HCT116 (cell line): ENCODE measurements around the gene UPK2.

Experiments used
- CBX3 ChIP-seq: IDR thresholded peaks from 2 replicates; pipeline ENCODE4 v1.6.1; 2012; ENCODE audit warnings: low read depth
- CEBPB ChIP-seq: IDR thresholded peaks from 2 replicates; pipeline ENCODE4 v1.6.1; 2012; ENCODE audit warnings: low read depth
- EGR1 ChIP-seq: IDR thresholded peaks from 2 replicates; pipeline ENCODE4 v1.6.1; 2012; ENCODE audit warnings: low read depth
- EZH2 ChIP-seq: fragments of 200-600 bp; sonication (generic); IDR thresholded peaks from 2 replicates; pipeline ENCODE4 v1.6.1; 2017; ENCODE audit warnings: antibody characterized with exemption, mixed run types
- JUND ChIP-seq: IDR thresholded peaks from 2 replicates; pipeline ENCODE4 v1.6.1; 2012
- POLR2A ChIP-seq: IDR thresholded peaks from 2 replicates; pipeline ENCODE4 v1.7.0; 2011; ENCODE audit warnings: borderline replicate concordance; ENCODE audit not compliant: insufficient read depth, insufficient read length; ENCODE audit errors: extremely low read depth
- POLR2AphosphoS5 ChIP-seq: IDR thresholded peaks from 2 replicates; pipeline ENCODE4 v1.6.1; 2011; ENCODE audit warnings: mild to moderate bottlenecking, low read depth, low read length, moderate library complexity
- RAD21 ChIP-seq: IDR thresholded peaks from 2 replicates; pipeline ENCODE4 v1.6.1; 2012; ENCODE audit warnings: low read depth, mild to moderate bottlenecking
- SIN3A ChIP-seq: IDR thresholded peaks from 2 replicates; pipeline ENCODE4 v1.6.1; 2012; ENCODE audit warnings: low read depth
- TCF7L2 ChIP-seq: IDR thresholded peaks from 2 replicates; pipeline ENCODE4 v1.7.0; 2011; ENCODE audit warnings: borderline replicate concordance, inconsistent platforms; ENCODE audit not compliant: insufficient read depth, insufficient read length; ENCODE audit errors: extremely low read depth
- ZFX ChIP-seq: fragments of 450-650 bp; IDR thresholded peaks from 2 replicates; pipeline ENCODE4 v1.6.1; 2017
- TF ChIP-seq, protein P1 (sequence below): IDR thresholded peaks from 2 replicates; pipeline ENCODE4 v1.6.1; 2011; ENCODE audit warnings: mild to moderate bottlenecking, low read length, moderate library complexity; ENCODE audit not compliant: insufficient replicate concordance; ENCODE audit errors: extremely low read depth
- TF ChIP-seq, protein P2 (sequence below), 3 experiments: fragments of 200-600 bp in 1 of 3; sonication (generic) in 1 of 3; IDR thresholded peaks in 2 of 3; conservative IDR thresholded peaks in 1 of 3; 2 replicates each; pipeline ENCODE4 v1.5.1; 2012 to 2017; ENCODE audit warnings: low read depth in 2 of 3, low read length in 2 of 3, antibody characterized with exemption in 1 of 3, borderline replicate concordance in 1 of 3, control low read depth in 1 of 3, mild to moderate bottlenecking in 1 of 3, mixed read lengths in 1 of 3, mixed run types in 1 of 3, moderate library complexity in 1 of 3; ENCODE audit not compliant: insufficient read depth in 1 of 3
- TF ChIP-seq, protein P3 (sequence below): IDR thresholded peaks from 2 replicates; pipeline ENCODE4 v1.6.1; 2012; ENCODE audit warnings: low read depth

- TF ChIP-seq, protein P1, sequence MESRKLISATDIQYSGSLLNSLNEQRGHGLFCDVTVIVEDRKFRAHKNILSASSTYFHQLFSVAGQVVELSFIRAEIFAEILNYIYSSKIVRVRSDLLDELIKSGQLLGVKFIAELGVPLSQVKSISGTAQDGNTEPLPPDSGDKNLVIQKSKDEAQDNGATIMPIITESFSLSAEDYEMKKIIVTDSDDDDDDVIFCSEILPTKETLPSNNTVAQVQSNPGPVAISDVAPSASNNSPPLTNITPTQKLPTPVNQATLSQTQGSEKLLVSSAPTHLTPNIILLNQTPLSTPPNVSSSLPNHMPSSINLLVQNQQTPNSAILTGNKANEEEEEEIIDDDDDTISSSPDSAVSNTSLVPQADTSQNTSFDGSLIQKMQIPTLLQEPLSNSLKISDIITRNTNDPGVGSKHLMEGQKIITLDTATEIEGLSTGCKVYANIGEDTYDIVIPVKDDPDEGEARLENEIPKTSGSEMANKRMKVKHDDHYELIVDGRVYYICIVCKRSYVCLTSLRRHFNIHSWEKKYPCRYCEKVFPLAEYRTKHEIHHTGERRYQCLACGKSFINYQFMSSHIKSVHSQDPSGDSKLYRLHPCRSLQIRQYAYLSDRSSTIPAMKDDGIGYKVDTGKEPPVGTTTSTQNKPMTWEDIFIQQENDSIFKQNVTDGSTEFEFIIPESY, result peak; percentile 24
- no peak for TF ChIP-seq EZH2
- TF ChIP-seq, protein P2, sequence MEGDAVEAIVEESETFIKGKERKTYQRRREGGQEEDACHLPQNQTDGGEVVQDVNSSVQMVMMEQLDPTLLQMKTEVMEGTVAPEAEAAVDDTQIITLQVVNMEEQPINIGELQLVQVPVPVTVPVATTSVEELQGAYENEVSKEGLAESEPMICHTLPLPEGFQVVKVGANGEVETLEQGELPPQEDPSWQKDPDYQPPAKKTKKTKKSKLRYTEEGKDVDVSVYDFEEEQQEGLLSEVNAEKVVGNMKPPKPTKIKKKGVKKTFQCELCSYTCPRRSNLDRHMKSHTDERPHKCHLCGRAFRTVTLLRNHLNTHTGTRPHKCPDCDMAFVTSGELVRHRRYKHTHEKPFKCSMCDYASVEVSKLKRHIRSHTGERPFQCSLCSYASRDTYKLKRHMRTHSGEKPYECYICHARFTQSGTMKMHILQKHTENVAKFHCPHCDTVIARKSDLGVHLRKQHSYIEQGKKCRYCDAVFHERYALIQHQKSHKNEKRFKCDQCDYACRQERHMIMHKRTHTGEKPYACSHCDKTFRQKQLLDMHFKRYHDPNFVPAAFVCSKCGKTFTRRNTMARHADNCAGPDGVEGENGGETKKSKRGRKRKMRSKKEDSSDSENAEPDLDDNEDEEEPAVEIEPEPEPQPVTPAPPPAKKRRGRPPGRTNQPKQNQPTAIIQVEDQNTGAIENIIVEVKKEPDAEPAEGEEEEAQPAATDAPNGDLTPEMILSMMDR (IDR thresholded peaks at IDR 0.05 in 2 of 3, conservative IDR thresholded peaks at IDR 0.05 in 1 of 3; ENCODE audit: borderline replicate concordance in 1 of 3, insufficient read depth in 1 of 3, low read depth in 2 of 3, low read length in 2 of 3), result no peak
- no peak for TF ChIP-seq RAD21
- no peak for TF ChIP-seq ZFX
- TF ChIP-seq, protein P3, sequence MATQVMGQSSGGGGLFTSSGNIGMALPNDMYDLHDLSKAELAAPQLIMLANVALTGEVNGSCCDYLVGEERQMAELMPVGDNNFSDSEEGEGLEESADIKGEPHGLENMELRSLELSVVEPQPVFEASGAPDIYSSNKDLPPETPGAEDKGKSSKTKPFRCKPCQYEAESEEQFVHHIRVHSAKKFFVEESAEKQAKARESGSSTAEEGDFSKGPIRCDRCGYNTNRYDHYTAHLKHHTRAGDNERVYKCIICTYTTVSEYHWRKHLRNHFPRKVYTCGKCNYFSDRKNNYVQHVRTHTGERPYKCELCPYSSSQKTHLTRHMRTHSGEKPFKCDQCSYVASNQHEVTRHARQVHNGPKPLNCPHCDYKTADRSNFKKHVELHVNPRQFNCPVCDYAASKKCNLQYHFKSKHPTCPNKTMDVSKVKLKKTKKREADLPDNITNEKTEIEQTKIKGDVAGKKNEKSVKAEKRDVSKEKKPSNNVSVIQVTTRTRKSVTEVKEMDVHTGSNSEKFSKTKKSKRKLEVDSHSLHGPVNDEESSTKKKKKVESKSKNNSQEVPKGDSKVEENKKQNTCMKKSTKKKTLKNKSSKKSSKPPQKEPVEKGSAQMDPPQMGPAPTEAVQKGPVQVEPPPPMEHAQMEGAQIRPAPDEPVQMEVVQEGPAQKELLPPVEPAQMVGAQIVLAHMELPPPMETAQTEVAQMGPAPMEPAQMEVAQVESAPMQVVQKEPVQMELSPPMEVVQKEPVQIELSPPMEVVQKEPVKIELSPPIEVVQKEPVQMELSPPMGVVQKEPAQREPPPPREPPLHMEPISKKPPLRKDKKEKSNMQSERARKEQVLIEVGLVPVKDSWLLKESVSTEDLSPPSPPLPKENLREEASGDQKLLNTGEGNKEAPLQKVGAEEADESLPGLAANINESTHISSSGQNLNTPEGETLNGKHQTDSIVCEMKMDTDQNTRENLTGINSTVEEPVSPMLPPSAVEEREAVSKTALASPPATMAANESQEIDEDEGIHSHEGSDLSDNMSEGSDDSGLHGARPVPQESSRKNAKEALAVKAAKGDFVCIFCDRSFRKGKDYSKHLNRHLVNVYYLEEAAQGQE, result no peak
- no peak for TF ChIP-seq CEBPB
- no peak for TF ChIP-seq POLR2A
- no peak for TF ChIP-seq CBX3
- no peak for TF ChIP-seq POLR2AphosphoS5
- TF ChIP-seq JUND, result no peak
- TF ChIP-seq TCF7L2, result peak; percentile 13
- TF ChIP-seq SIN3A, result no peak
- no peak for TF ChIP-seq EGR1
These were observed 41.8 kb upstream of the UPK2 start for GRCh38 chr11:118914178-118914918.
